Measurements from ENCODE around the gene CFAP57.

DNA sequence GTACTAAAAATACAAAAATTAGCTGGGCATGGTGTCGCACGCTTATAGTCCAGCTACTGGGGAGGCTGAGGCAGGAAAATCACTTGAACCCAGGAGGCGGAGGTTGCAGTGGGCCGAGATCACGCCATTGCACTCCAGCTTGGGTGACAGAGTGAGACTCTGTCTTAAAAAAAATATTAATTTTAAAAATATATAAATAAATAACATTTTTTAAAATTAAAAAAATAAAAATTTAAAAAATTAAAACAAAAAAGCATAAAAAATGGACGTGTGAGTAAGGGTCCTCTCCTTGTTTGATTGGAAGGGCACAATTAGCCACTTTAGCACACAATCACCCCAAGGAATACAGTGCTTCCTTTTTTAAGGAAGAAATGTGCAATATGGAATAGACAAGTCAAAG lies 18.7 kb upstream of the CFAP57 start:
- TF ChIP-seq MAZ (IDR thresholded peaks at IDR 0.05; ENCODE audit: borderline replicate concordance, low read depth, low read length) (no peak), MAZ (CRISPR knock-in tag; IDR thresholded peaks at IDR 0.05; ENCODE audit: low read depth) (no peak), ZNF234 (CRISPR knock-in tag; conservative IDR thresholded peaks at IDR 0.05) (no peak), GABPA (IDR thresholded peaks at IDR 0.05; ENCODE audit: low read depth, low read length) (no peak), GABPA (CRISPR knock-in tag; IDR thresholded peaks at IDR 0.05; ENCODE audit: low read depth) (no peak), SIN3B (IDR thresholded peaks at IDR 0.05; ENCODE audit: low read length) (no peak), MYC (CRISPR knock-in tag; IDR thresholded peaks at IDR 0.05; ENCODE audit: borderline replicate concordance) (no peak), BRCA1 (CRISPR knock-in tag; IDR thresholded peaks at IDR 0.05) (no peak), ZIK1 (CRISPR knock-in tag; IDR thresholded peaks at IDR 0.05; ENCODE audit: borderline replicate concordance, low read depth) (no peak), ZMYM3 (CRISPR knock-in tag; IDR thresholded peaks at IDR 0.05) (no peak), POLR2AphosphoS5 (IDR thresholded peaks at IDR 0.05; ENCODE audit: low read depth, low read length) (no peak)
- TF ChIP-seq, protein P1, sequence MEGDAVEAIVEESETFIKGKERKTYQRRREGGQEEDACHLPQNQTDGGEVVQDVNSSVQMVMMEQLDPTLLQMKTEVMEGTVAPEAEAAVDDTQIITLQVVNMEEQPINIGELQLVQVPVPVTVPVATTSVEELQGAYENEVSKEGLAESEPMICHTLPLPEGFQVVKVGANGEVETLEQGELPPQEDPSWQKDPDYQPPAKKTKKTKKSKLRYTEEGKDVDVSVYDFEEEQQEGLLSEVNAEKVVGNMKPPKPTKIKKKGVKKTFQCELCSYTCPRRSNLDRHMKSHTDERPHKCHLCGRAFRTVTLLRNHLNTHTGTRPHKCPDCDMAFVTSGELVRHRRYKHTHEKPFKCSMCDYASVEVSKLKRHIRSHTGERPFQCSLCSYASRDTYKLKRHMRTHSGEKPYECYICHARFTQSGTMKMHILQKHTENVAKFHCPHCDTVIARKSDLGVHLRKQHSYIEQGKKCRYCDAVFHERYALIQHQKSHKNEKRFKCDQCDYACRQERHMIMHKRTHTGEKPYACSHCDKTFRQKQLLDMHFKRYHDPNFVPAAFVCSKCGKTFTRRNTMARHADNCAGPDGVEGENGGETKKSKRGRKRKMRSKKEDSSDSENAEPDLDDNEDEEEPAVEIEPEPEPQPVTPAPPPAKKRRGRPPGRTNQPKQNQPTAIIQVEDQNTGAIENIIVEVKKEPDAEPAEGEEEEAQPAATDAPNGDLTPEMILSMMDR (CRISPR knock-in tag; IDR thresholded peaks at IDR 0.05), result no peak
- TF ChIP-seq, protein P2, sequence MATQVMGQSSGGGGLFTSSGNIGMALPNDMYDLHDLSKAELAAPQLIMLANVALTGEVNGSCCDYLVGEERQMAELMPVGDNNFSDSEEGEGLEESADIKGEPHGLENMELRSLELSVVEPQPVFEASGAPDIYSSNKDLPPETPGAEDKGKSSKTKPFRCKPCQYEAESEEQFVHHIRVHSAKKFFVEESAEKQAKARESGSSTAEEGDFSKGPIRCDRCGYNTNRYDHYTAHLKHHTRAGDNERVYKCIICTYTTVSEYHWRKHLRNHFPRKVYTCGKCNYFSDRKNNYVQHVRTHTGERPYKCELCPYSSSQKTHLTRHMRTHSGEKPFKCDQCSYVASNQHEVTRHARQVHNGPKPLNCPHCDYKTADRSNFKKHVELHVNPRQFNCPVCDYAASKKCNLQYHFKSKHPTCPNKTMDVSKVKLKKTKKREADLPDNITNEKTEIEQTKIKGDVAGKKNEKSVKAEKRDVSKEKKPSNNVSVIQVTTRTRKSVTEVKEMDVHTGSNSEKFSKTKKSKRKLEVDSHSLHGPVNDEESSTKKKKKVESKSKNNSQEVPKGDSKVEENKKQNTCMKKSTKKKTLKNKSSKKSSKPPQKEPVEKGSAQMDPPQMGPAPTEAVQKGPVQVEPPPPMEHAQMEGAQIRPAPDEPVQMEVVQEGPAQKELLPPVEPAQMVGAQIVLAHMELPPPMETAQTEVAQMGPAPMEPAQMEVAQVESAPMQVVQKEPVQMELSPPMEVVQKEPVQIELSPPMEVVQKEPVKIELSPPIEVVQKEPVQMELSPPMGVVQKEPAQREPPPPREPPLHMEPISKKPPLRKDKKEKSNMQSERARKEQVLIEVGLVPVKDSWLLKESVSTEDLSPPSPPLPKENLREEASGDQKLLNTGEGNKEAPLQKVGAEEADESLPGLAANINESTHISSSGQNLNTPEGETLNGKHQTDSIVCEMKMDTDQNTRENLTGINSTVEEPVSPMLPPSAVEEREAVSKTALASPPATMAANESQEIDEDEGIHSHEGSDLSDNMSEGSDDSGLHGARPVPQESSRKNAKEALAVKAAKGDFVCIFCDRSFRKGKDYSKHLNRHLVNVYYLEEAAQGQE (IDR thresholded peaks at IDR 0.05; ENCODE audit: borderline replicate concordance in 1 of 2, low read depth in 1 of 2, low read length in 2 of 2), result no peak
